ENCODE data around the gene SLC9A5.

Gene SLC9A5

DNA sequence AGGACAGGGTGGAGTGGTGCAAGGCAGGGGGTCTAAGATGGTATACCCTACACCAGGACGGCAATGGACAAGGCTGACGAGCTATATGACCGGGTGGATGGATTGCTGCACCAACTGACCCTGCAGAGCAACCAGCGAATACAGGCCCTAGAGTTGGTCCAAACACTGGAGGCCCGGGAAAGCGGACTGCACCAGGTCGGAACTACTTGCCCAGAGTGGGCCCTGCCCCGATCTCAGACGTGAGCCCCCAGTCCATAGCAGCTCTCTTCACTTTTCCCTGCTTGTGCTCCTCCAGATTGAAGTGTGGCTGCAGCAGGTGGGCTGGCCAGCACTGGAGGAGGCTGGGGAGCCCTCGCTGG is 33.6 kb downstream of the SLC9A5 start:
- no peak for DNase-seq

DNA sequence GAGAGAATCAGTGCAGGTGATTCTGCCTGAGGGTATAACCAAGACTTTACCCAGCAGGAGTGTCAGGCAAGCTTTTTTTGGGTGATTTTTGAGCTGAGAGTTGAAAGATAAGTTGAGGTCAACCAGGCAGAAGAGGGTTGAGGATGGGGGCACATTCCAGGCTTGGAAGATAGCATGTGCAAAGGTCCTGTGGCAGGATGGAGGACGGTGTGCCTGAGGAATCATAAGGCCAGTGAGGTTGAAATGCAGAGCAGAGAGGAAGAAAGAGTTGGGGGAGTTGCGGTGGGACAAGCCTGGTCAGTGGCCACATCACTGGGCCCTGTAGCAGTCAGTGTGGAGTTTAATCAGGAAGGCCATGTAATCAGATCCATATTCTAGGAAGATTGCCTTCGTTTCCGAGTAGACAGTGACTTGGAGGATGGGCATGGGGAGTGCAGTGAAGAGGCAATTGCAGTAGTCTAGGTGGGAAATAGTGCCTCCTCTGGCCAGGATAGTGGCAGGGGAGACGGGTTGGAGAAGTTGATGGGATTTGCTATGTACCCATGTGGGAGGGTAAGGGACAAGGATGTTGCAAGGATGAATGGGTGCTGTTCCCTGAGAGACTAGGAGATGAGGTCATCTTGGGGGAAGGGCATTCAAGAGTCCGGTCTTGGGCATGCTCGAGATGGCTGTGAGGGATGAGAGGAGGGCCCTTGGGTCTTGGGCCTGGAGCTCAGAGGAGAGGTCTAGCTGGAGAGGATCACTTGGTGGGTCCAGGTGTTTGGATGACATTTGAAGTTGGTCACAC is 34.5 kb downstream of the SLC9A5 start:
- peak; percentile 12 for DNase-seq

- DNase-seq, result no peak
Observed at GRCh38 chr16:67283826-67284555, 35.2 kb downstream of the SLC9A5 start.

- no peak for DNase-seq
Observed at GRCh38 chr16:67284699-67285646, 36.2 kb downstream of the SLC9A5 start.

- DNase-seq, result no peak
Observed at GRCh38 chr16:67286441-67287235, 37.9 kb downstream of the SLC9A5 start.

GRCh38 chr16:67287960-67288359 is 39.2 kb downstream of the SLC9A5 start:
- DNase-seq, result no peak

- no peak for DNase-seq
Observed at GRCh38 chr16:67291461-67291860, 42.7 kb downstream of the SLC9A5 start.

- no peak for DNase-seq
Observed at GRCh38 chr16:67294171-67294757, 45.5 kb downstream of the SLC9A5 start.

DNA sequence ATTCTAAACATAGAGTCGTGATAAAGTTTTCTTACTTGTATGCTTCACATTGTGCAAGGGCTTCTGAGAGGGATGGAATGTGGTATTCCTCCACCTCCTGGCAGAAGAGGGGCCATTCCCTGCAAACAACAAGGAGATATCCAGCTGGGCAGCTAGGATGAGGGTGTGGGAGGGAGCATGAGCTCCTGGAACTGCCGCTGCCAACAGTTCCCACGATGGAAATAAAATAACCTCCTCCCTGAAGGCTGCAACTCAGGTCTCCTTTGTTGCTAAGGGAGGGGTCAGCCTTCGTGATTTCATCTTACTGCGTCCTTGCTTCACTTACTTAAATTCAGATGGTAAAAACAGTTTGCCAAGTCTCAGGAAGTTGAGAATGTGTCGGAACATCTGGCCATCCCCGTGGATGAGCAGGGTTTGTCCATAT is 46.2 kb downstream of the SLC9A5 start:
- DNase-seq, result no peak

DNA sequence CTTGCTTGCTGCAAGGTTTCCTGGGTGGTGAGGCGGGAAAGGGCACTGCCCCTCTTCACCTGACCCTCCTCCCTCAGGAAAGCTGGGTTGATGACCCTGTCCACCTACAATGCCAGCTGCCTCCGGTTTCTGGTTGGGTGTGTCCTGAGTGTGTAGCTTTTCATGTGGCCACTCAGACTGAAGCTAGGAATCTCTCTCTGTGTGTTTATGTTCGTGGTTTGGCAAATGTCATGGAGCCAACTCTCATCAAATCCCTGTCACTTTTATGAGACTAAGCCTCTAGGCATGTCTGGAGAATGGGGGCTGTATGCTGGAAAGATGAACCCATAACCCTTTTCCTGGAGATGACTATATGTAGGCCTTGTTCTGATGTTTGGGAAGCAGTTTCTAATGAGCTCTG is 47.6 kb downstream of the SLC9A5 start:
- no peak for DNase-seq

DNA sequence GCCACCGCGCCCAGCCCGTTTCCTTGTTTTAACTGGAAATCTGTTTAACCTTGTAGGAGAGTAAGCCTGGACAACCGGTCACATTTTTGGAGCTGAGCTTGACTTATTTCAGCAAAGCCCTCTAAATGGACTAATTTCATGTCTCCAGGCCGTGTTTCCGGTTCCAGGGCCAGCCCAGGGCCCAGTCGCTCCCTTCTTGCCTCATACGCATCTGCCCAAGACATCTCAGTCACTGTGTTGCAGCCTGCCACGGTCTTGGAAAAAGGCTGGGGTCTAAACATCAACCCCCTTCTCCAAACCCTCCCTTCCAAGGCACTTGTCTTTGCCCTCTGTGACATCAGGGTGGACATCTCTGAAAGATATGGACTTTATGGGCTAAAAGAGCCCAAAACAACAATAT is 49.5 kb downstream of the SLC9A5 start:
- DNase-seq, result no peak

DNA sequence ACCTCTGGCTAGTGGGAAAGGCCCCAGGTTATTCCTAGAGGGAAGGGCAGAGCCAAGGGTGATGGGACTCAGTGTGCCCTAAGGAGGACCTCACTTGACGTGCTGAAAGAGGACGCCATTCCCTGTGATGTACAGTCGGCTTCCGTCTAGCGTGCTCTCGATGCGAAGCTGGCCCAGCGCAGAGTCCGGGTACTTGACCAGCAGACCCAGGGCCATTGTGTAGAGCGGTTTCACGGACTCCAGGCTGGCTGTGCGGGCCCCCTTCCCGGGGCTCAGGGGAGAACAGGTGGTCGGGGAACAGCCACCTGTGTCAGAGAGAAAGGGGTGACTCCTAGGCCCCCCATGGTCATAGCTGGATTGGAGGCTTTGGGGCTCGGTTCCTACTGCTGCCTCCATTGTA is 50.5 kb downstream of the SLC9A5 start:
- no peak for DNase-seq

GRCh38 chr16:67301080-67301782 is 52.5 kb downstream of the SLC9A5 start:
- no peak for DNase-seq

GRCh38 chr16:67302076-67302475 is 53.3 kb downstream of the SLC9A5 start:
- no peak for DNase-seq

GRCh38 chr16:67302970-67303369 is 54.2 kb downstream of the SLC9A5 start:
- DNase-seq, result no peak

DNA sequence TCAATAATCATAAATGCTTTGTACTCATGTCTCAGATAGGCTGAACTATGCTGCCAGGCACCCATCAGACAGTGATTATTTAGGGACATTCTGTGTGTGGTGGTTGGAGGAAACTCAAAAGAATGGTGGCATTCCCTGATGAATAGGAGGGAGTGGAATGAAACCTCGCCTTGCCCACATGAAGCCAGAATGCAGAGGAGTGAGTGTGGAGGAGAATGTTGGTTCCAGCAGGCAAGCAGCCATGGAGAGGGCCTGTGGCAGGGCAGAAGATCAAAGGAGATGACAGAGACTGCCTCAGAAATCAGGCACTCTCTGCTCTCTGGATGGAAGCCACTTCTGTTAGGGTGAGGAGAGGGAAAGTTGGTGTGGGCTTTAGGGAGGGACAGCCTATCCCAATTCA is 55.2 kb downstream of the SLC9A5 start:
- no peak for DNase-seq

DNA sequence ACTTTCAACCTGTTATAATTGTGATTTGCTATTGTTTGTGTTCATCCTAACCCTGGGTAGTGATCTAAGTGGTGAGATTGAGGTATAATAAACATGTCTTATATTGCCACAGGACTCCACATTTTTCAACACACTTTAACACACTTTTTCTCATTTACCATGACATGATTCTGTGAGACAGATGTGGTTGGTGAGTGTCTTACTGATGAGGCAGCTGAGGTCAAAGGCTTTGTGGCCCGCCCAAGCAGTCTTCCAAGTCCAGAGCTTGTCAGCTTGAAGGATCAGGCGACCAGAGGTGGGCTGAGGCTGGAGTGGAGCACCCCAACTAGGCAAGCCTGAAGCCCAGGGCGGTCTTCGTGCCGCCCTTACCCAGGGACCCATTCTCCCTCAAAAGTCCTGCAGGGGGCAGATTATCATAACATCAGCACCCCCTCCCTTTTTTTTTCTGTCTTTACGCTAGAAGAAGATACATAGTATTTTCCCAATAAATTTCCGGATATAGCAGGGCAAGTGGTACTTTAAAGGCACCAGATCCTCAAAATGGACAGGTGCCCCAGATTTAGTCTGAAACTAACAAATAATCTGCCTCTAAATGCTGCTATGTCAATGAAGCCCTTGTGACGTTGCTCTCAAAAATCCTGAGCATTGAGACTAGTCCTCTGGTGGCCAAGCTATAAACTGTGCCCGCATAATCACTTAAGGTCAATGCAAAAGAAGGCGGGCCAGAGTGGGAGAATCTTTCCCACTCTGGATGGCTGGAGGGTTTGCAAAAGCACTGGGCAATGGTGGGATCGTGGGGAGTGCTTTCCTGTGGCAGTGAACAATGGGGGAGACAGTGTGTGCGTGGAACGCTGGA is 56.7 kb downstream of the SLC9A5 start:
- no peak for DNase-seq

DNA sequence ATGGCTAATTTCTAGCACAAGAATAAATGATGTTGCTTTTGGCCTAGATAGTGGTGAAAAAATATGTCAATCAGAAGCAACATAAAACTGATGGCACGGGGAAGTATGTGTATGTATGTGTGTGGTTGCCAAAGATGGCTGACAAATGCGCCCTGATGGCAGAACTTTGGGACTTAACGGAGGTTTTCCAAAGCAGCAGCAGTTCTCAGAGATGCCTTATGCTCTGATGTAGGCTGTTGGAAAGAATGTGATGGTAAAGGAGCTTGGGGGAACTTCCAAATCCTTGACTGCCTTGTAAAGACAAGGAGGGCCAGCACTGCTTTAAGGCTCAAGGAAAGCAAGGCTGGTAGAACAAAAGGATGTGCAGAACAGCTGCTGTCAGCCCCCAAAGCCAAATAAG is 61.8 kb downstream of the SLC9A5 start:
- no peak for DNase-seq

DNA sequence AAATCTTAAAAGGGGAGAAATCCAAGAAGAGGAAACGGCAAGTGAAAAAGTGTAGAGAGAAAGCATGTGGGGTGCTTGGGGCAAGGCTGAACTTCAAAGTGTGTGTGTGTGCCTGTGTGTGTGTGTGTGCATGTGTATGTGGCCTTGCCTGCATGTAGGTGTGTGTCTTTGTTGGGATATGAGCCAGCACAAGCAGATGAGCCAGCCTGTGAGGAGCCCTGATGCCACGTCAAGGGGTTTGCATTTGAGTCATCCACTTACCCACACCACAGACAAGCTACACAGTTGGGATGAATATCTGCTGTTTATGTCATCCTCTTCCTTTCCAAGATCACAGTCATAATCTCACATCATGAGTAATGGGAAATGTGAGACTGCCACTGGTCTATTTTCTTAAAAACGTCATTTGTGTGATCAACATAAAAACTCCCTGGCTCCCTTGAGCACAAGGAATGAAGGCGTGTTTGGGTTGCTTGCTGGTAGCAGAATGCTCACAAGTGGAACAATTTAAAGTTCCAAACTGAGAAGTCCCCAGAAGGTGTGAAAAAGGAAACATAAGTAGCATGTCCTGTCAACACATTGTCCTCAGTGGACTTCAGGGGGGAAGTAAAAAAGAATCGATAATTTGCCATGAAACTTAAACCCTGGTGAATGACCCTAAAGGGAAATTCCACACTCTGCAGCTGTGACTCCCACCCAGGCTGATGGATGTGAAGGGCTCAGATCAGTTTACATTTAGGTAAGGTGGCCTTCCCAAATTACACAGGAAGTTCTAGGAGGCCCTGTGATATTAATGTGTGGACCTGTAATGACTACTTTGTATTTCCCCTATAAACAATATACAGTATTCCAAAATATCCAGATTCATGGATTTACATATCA is 63.1 kb downstream of the SLC9A5 start:
- peak; percentile 73 for DNase-seq
